ENCODE results near the gene OR4A15.

The OR4A15 gene

DNA sequence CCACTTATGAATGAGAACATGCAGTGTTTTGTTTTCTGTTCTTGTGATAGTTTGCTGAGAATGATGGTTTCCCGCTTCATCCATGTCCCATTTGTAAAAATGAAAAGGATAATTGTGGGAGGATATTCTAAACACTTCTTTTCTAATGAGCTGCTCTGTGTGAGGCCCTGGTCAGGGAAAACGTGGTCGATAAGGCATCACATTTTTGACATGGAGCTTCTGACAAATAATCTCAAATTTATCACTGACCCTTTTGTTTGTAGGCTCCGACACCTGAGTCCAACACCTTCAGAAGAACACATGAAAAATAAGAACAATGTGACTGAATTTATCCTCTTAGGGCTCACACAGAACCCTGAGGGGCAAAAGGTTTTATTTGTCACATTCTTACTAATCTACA, at the start of gene OR4A15:
Gene OR4A15, plus strand, starts transcription at position 301 of the 400 bp plus-strand sequence. Its CDS starts 0 bp downstream, at position 301.
- H3K27me3 ChIP-seq (ENCODE audit: low read depth, low read length), result no peaks in the 10 kb centered on the region
- H3K36me3 ChIP-seq (ENCODE audit: control insufficient read depth in 1 of 2, insufficient read depth in 2 of 2, low read length in 2 of 2), result no peaks in the 10 kb centered on the region
- H3K4me3 ChIP-seq (ENCODE audit: low read depth in 1 of 2, low read length in 2 of 2), result no peak within 1 kb of the TSS
- peaks cover 0 to 2% of the 10 kb centered on the region in 2 donors for H3K9me3 ChIP-seq (ENCODE audit: control insufficient read depth in 1 of 2, low read length in 2 of 2)
- no peaks in the 10 kb centered on the region for H3K4me1 ChIP-seq (ENCODE audit: control insufficient read depth in 1 of 2, insufficient read depth in 2 of 2, low read length in 2 of 2)
- H3K27ac ChIP-seq (ENCODE audit: low read length), result no peak within 1 kb of the TSS

DNA sequence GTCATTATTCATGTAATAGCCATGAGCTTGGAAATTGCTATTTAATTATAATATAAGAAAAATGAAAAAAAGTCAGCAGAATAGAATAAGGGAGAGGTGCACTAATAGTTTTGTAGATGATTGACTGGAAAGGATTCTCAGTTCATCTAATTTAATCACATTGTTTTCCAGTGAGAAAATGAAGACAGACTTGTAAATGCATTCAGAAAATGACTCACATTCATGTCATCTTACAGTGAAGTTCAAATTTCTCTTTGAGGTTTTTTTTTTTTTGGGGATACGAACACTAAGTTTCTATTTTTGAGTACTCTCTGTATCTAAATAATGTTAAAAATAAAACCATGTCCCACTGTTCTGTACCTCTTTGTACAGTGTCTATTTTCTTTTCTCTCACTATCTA, 43.3 kb upstream of the OR4A15 start:
- H3K9me3 ChIP-seq (ENCODE audit: control insufficient read depth in 1 of 2, low read length in 2 of 2), result peaks cover 0 to 2% of the 10 kb centered on the region in 2 donors
- no peaks in the 10 kb centered on the region for H3K4me1 ChIP-seq (ENCODE audit: control insufficient read depth in 1 of 2, insufficient read depth in 2 of 2, low read length in 2 of 2)
- H3K4me3 ChIP-seq (ENCODE audit: low read depth in 1 of 2, low read length in 2 of 2), result no peak overlapping the region
- no peak overlapping the region for H3K27ac ChIP-seq (ENCODE audit: low read length)
- H3K36me3 ChIP-seq (ENCODE audit: control insufficient read depth in 1 of 2, insufficient read depth in 2 of 2, low read length in 2 of 2), result no peaks in the 10 kb centered on the region
- H3K27me3 ChIP-seq (ENCODE audit: low read depth, low read length), result no peaks in the 10 kb centered on the region

DNA sequence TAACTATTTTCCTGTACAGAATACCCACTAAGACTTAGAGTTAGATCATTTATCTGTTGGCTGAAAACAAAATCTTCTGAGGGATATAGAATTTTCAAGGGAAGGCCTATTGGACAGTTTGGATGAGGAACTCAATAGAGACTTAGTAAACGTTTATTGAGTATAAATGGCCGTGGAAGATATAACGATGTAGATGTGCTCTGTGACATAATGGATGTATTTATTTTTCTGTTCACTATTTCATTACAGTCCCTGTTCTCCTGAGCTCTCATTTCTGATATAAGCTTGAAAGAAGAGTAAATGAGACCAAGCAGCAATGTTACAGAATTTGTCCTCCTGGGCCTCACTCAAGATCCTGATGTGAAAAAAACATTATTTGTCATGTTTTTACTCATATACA, 24.9 kb upstream of the OR4A15 start, which contains the start of gene OR4A16:
Gene OR4A16, plus strand, starts transcription at position 301 of the 400 bp plus-strand sequence. Its CDS starts 0 bp downstream, at position 301.
- Histone ChIP-seq H3K9me3 (ENCODE audit: control insufficient read depth in 1 of 2, low read length in 2 of 2) (no peaks in the 10 kb centered on the region), H3K27ac (ENCODE audit: low read length) (no peak within 1 kb of the TSS), H3K4me3 (ENCODE audit: low read depth in 1 of 2, low read length in 2 of 2) (no peak within 1 kb of the TSS), H3K36me3 (ENCODE audit: control insufficient read depth in 1 of 2, insufficient read depth in 2 of 2, low read length in 2 of 2) (no peaks in the 10 kb centered on the region), H3K4me1 (ENCODE audit: control insufficient read depth in 1 of 2, insufficient read depth in 2 of 2, low read length in 2 of 2) (no peaks in the 10 kb centered on the region), H3K27me3 (ENCODE audit: low read depth, low read length) (no peaks in the 10 kb centered on the region)

DNA sequence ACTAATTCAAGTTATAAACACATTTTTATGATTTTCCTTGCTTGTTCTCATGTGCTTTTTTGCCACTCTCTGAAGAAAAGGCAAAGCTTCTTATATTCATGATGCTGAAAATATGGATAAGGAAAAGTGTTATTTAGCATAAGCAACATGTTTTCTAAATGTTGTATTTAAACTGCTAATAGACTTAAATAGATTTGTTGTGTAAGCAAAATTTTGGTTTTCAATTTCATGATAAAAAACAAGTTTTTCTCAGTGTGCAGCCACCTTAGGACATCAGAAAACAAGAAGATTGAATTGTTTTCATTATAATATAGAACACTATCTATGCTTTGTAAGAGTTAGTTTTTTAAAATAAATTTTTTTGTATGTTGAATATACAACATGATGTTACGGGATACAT, 22.5 kb upstream of the OR4A15 start:
- Histone ChIP-seq H3K9me3 (ENCODE audit: control insufficient read depth in 1 of 2, low read length in 2 of 2) (no peaks in the 10 kb centered on the region), H3K4me3 (ENCODE audit: low read depth in 1 of 2, low read length in 2 of 2) (no peak overlapping the region), H3K27me3 (ENCODE audit: low read depth, low read length) (no peaks in the 10 kb centered on the region)

DNA sequence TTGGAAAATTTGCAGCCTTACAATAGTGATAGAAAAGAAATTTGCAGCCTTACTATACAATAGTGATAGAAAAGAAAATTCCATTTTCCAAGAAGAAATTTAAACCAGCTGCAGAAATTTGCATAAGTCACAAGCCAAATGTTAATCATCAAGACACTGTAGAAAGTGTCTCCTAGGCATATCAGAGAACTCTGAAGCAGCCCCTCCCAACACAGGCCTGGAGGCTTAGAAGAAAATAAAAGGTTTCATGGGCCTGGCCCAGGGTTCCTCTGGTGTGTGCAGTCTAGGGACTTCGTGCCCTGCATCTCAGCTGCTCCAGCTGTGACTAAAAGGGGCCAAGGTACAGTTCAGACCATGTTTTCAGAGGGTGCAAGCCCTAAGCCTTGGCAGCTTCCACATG, 18.7 kb upstream of the OR4A15 start:
- H3K27me3 ChIP-seq (ENCODE audit: low read depth, low read length), result no peaks in the 10 kb centered on the region
- no peaks in the 10 kb centered on the region for H3K9me3 ChIP-seq (ENCODE audit: control insufficient read depth in 1 of 2, low read length in 2 of 2)
- no peak overlapping the region for H3K27ac ChIP-seq (ENCODE audit: low read length)
- no peak overlapping the region for H3K4me3 ChIP-seq (ENCODE audit: low read depth in 1 of 2, low read length in 2 of 2)
- H3K4me1 ChIP-seq (ENCODE audit: control insufficient read depth in 1 of 2, insufficient read depth in 2 of 2, low read length in 2 of 2), result no peaks in the 10 kb centered on the region
- H3K36me3 ChIP-seq (ENCODE audit: control insufficient read depth in 1 of 2, insufficient read depth in 2 of 2, low read length in 2 of 2), result no peaks in the 10 kb centered on the region

More for the DNA sequence above, 22.5 kb upstream of the OR4A15 start:
- H3K36me3 ChIP-seq (ENCODE audit: control insufficient read depth in 1 of 2, insufficient read depth in 2 of 2, low read length in 2 of 2), result no peaks in the 10 kb centered on the region
- H3K4me1 ChIP-seq (ENCODE audit: control insufficient read depth in 1 of 2, insufficient read depth in 2 of 2, low read length in 2 of 2), result no peaks in the 10 kb centered on the region
- no peak overlapping the region for H3K27ac ChIP-seq (ENCODE audit: low read length)

DNA sequence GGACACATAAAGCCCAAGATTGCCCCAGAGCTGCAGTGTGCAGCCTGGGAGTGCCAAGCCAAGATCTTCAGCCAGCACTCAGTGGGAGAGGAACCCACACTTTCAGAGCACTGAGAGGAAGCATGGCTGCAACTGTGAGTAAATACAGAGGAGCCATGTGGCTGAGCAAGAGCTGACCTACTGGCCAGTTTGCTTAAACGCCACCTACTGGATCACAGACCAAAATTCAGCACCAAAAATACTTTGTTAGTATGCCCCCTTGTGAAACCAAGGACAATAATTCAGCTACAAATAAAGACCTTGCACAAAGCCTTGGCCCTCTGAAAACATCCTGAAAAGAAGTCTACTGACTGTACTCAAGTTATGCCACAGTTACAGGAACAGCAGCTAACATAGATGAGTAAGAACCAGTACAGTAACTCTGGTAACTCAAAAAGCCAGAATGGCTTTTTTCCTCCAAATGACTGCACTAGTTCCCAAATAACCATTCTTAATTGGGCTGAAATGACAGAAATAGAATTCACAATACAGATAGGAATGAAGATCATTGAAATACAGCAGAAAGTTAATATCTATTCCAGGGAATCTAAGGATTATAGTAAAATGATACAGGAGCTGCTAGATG, 10.1 kb upstream of the OR4A15 start:
- Histone ChIP-seq H3K4me1 (ENCODE audit: control insufficient read depth in 1 of 2, insufficient read depth in 2 of 2, low read length in 2 of 2) (no peaks in the 10 kb centered on the region), H3K9me3 (ENCODE audit: control insufficient read depth in 1 of 2, low read length in 2 of 2) (peaks cover 0 to 6% of the 10 kb centered on the region in 2 donors), H3K27ac (ENCODE audit: low read length) (no peak overlapping the region), H3K4me3 (ENCODE audit: low read depth in 1 of 2, low read length in 2 of 2) (no peak overlapping the region), H3K27me3 (ENCODE audit: low read depth, low read length) (no peaks in the 10 kb centered on the region), H3K36me3 (ENCODE audit: control insufficient read depth in 1 of 2, insufficient read depth in 2 of 2, low read length in 2 of 2) (no peaks in the 10 kb centered on the region)

DNA sequence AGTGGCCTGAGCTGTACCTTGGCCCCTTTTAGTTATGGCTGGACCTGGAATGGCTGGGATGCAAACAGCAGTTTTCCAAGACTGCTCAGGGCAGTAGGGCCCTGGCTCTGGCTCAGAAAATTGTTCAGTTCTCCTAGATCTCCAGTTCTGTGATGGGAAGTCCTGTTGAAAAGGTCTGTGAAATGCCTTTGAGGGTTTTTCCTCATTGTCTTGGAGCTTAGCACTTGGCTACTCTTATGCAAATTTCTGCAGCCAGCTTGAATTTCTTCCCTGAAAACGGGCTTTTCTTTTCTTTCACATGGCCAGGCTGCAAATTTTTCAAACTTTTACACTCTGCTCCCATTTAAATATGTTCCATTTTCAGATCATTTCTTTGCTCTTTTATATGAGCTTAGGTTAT, 33.2 kb downstream of the OR4A15 start:
- Histone ChIP-seq H3K9me3 (ENCODE audit: control insufficient read depth in 1 of 2, low read length in 2 of 2) (peaks cover 0 to 5% of the 10 kb centered on the region in 2 donors), H3K4me1 (ENCODE audit: control insufficient read depth in 1 of 2, insufficient read depth in 2 of 2, low read length in 2 of 2) (no peaks in the 10 kb centered on the region), H3K27me3 (ENCODE audit: low read depth, low read length) (no peaks in the 10 kb centered on the region), H3K4me3 (ENCODE audit: low read depth in 1 of 2, low read length in 2 of 2) (no peak overlapping the region), H3K27ac (ENCODE audit: low read length) (no peak overlapping the region), H3K36me3 (ENCODE audit: control insufficient read depth in 1 of 2, insufficient read depth in 2 of 2, low read length in 2 of 2) (no peaks in the 10 kb centered on the region)

Measured in muscle layer of duodenum (tissue), 2 donors.